K562 (cell line): ENCODE data around the gene EGFL7. TPM values are rescaled to one million over a fixed set of nuclear protein-coding genes. Genes with fewer than 3 reads are reported as not detected.

Experiments used
- BRCA1 ChIP-seq, 2 experiments: fragments of 450-650 bp in 1 of 2; sonication (generic) in 1 of 2; formaldehyde crosslinking in 1 of 2; IDR thresholded peaks; 2 replicates each; pipeline versions ENCODE4 v1.5.0 to v1.6.1; 2017 to 2020; ENCODE audit warnings: mild to moderate bottlenecking in 1 of 2, missing genetic modification reagents in 1 of 2
- CBX1 ChIP-seq: sonication (generic); IDR thresholded peaks from 2 replicates; pipeline ENCODE4 v1.6.1; 2016; ENCODE audit warnings: antibody characterized with exemption, low read depth, mild to moderate bottlenecking
- CTBP1 ChIP-seq: fragments of 450-650 bp; IDR thresholded peaks from 2 replicates; pipeline ENCODE4 v1.6.1; 2016; ENCODE audit warnings: borderline replicate concordance
- GABPB2 ChIP-seq: fragments of 250-450 bp; sonication (Bioruptor Pico); conservative IDR thresholded peaks from 2 replicates; pipeline ENCODE4 v1.5.1; 2021; ENCODE audit warnings: mild to moderate bottlenecking
- LARP7 ChIP-seq: fragments of 450-650 bp; IDR thresholded peaks from 2 replicates; pipeline ENCODE4 v1.6.1; 2016
- MYBL2 ChIP-seq, 2 experiments: fragments of 450-650 bp in 1 of 2; sonication (generic) in 1 of 2; formaldehyde crosslinking in 1 of 2; IDR thresholded peaks; 2 replicates each; pipeline versions ENCODE4 v1.6.1 to v1.8.1; 2017 to 2022; ENCODE audit warnings: borderline replicate concordance in 1 of 2, inconsistent platforms in 1 of 2, low read depth in 1 of 2, mild to moderate bottlenecking in 1 of 2, missing genetic modification reagents in 1 of 2, moderate library complexity in 1 of 2
- SMARCC2 ChIP-seq: fragments of 450-650 bp; IDR thresholded peaks from 2 replicates; pipeline ENCODE4 v1.6.1; 2017; ENCODE audit warnings: antibody characterized with exemption, moderate library complexity, mild to moderate bottlenecking, low read depth
- YY1 ChIP-seq, 3 experiments: IDR thresholded peaks; 2 replicates each; pipeline ENCODE4 v1.6.1; 2011; ENCODE audit warnings: low read length in 2 of 3, mild to moderate bottlenecking in 2 of 3, moderate library complexity in 2 of 3, borderline replicate concordance in 1 of 3, control low read depth in 1 of 3, low read depth in 1 of 3; ENCODE audit not compliant: insufficient read depth in 3 of 3, insufficient replicate concordance in 2 of 3, control insufficient read depth in 1 of 3, insufficient read length in 1 of 3; ENCODE audit errors: extremely low read depth in 1 of 3
- polyA plus RNA-seq, 8 experiments: library from polyadenylated mRNA; depleted of rRNA in 4 of 8; stranded (reverse) in 5 of 8; unstranded in 3 of 8; fragments of >200 nt; fragmentation: Nextera tagmentation in 2 of 8; fragmentation: Illumina TruSeq in 1 of 8; extraction: Ambion mirVana in 2 of 8; extraction: Trizol in 1 of 8; gene quantifications; 2 replicates each; pipeline versions ENCODE4 v1.2.1 to v1.2.3, GENCODE V29; 2011 to 2014; ENCODE audit warnings: inconsistent platforms in 1 of 8, missing spikeins in 1 of 8
- total RNA-seq, 7 experiments: library from RNA; depleted of rRNA in 6 of 7; stranded (reverse); fragments of >200 nt in 6 of 7; fragmentation: Illumina TruSeq in 2 of 7; extraction: Trizol in 2 of 7; gene quantifications; 2 replicates each; pipeline versions ENCODE4 v1.2.1 to v1.2.3, GENCODE V29; 2011 to 2021; ENCODE audit warnings: low replicate concordance in 1 of 7
- TF ChIP-seq, protein P1 (sequence below): fragments of 250-450 bp; sonication (Bioruptor Pico); IDR thresholded peaks from 2 replicates; pipeline ENCODE4 v1.8.0; 2022; ENCODE audit warnings: inconsistent platforms, mild to moderate bottlenecking, moderate library complexity, borderline replicate concordance
- TF ChIP-seq, protein P2 (sequence below), 2 experiments: fragments of 450-650 bp in 1 of 2; IDR thresholded peaks; 2 replicates each; pipeline ENCODE4 v1.6.1; 2011 to 2017; ENCODE audit warnings: low read depth in 2 of 2, antibody characterized with exemption in 1 of 2, borderline replicate concordance in 1 of 2, low read length in 1 of 2, mild to moderate bottlenecking in 1 of 2, mixed read lengths in 1 of 2; ENCODE audit not compliant: control insufficient read depth in 1 of 2
- TF ChIP-seq, protein P3 (sequence below): fragments of 250-450 bp; sonication (Bioruptor Pico); IDR thresholded peaks from 2 replicates; pipeline ENCODE4 v1.5.1; 2021; ENCODE audit warnings: mild to moderate bottlenecking
- TF ChIP-seq, protein P4 (sequence below), 2 experiments: IDR thresholded peaks; 2 replicates each; pipeline ENCODE4 v1.6.1; 2012; ENCODE audit warnings: improper control_type of control experiment in 2 of 2, low read depth in 2 of 2, low read length in 2 of 2, borderline replicate concordance in 1 of 2
- TF ChIP-seq, protein P5 (sequence below): fragments of 250-450 bp; sonication (Bioruptor Pico); IDR thresholded peaks from 2 replicates; pipeline ENCODE4 v1.8.0; 2021; ENCODE audit warnings: borderline replicate concordance, mild to moderate bottlenecking, moderate library complexity; ENCODE audit not compliant: poor library complexity, severe bottlenecking

EGFL7 gene
- total and polyA plus RNA-seq, 9 of the 15 experiments (the other 6 are each of a cell fraction or from before 2014, with no cell fraction given), result 1.5 to 286 (median 55.5) TPM

DNA sequence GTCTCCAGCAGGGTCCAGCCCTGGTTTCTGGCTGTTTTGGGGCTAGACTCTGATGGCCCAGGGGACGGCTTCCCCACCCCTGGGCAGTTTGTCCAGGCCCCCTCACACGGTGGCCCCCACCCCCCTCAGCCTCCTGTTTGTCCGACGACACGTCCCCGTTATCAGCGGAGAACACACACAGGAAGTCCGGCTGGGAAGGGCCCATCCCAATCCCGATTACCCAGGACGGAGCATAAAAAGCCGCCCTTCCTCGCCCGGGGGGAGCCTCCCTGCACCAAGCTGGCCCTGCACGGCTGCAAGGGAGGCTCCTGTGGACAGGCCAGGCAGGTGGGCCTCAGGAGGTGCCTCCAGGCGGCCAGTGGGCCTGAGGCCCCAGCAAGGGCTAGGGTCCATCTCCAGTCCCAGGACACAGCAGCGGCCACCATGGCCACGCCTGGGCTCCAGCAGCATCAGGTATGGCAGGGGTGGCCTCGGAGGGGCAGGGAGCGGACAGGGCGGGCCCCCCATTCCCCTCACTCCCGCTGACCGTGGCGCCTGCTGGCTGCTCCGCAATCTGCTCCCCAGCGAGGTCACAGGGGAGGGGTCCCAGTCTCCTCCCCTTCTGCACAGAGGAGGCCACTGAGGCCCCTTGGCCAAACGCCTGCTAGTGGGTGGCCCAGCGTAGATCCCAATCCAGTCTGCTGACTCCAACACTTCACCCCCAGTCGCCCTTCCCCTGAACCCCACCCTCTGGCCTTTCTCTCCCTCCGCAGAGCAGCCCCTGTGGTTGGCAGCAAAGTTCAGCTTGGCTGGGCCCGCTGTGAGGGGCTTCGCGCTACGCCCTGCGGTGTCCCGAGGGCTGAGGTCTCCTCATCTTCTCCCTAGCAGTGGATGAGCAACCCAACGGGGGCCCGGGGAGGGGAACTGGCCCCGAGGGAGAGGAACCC lies at the start of gene EGFL7 (continued):
- TF ChIP-seq, protein P1, sequence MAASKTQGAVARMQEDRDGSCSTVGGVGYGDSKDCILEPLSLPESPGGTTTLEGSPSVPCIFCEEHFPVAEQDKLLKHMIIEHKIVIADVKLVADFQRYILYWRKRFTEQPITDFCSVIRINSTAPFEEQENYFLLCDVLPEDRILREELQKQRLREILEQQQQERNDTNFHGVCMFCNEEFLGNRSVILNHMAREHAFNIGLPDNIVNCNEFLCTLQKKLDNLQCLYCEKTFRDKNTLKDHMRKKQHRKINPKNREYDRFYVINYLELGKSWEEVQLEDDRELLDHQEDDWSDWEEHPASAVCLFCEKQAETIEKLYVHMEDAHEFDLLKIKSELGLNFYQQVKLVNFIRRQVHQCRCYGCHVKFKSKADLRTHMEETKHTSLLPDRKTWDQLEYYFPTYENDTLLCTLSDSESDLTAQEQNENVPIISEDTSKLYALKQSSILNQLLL, result no peak
- TF ChIP-seq, protein P2, sequence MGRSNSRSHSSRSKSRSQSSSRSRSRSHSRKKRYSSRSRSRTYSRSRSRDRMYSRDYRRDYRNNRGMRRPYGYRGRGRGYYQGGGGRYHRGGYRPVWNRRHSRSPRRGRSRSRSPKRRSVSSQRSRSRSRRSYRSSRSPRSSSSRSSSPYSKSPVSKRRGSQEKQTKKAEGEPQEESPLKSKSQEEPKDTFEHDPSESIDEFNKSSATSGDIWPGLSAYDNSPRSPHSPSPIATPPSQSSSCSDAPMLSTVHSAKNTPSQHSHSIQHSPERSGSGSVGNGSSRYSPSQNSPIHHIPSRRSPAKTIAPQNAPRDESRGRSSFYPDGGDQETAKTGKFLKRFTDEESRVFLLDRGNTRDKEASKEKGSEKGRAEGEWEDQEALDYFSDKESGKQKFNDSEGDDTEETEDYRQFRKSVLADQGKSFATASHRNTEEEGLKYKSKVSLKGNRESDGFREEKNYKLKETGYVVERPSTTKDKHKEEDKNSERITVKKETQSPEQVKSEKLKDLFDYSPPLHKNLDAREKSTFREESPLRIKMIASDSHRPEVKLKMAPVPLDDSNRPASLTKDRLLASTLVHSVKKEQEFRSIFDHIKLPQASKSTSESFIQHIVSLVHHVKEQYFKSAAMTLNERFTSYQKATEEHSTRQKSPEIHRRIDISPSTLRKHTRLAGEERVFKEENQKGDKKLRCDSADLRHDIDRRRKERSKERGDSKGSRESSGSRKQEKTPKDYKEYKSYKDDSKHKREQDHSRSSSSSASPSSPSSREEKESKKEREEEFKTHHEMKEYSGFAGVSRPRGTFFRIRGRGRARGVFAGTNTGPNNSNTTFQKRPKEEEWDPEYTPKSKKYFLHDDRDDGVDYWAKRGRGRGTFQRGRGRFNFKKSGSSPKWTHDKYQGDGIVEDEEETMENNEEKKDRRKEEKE (IDR thresholded peaks at IDR 0.05; ENCODE audit: borderline replicate concordance in 1 of 2, control insufficient read depth in 1 of 2, low read depth in 2 of 2, low read length in 1 of 2), result no peak
- TF ChIP-seq MYBL2 (IDR thresholded peaks at IDR 0.05; ENCODE audit: low read depth), result no peak
- no peak for TF ChIP-seq MYBL2 (CRISPR knock-in tag; IDR thresholded peaks at IDR 0.05; ENCODE audit: borderline replicate concordance)
- TF ChIP-seq, protein P3, sequence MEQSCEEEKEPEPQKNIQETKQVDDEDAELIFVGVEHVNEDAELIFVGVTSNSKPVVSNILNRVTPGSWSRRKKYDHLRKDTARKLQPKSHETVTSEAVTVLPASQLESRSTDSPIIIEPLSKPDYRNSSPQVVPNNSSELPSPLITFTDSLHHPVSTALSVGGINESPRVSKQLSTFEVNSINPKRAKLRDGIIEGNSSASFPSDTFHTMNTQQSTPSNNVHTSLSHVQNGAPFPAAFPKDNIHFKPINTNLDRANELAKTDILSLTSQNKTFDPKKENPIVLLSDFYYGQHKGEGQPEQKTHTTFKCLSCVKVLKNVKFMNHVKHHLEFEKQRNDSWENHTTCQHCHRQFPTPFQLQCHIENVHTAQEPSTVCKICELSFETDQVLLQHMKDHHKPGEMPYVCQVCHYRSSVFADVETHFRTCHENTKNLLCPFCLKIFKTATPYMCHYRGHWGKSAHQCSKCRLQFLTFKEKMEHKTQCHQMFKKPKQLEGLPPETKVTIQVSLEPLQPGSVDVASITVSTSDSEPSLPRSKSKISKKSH (CRISPR knock-in tag), result no peak
- peak; percentile 76; the same call in 1 of the 2 replicates for TF ChIP-seq CTBP1
- TF ChIP-seq BRCA1 (IDR thresholded peaks at IDR 0.05), result no peak
- no peak for TF ChIP-seq BRCA1 (CRISPR knock-in tag; IDR thresholded peaks at IDR 0.05)
- TF ChIP-seq, protein P4, sequence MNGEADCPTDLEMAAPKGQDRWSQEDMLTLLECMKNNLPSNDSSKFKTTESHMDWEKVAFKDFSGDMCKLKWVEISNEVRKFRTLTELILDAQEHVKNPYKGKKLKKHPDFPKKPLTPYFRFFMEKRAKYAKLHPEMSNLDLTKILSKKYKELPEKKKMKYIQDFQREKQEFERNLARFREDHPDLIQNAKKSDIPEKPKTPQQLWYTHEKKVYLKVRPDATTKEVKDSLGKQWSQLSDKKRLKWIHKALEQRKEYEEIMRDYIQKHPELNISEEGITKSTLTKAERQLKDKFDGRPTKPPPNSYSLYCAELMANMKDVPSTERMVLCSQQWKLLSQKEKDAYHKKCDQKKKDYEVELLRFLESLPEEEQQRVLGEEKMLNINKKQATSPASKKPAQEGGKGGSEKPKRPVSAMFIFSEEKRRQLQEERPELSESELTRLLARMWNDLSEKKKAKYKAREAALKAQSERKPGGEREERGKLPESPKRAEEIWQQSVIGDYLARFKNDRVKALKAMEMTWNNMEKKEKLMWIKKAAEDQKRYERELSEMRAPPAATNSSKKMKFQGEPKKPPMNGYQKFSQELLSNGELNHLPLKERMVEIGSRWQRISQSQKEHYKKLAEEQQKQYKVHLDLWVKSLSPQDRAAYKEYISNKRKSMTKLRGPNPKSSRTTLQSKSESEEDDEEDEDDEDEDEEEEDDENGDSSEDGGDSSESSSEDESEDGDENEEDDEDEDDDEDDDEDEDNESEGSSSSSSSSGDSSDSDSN (IDR thresholded peaks at IDR 0.05; ENCODE audit: borderline replicate concordance in 1 of 2, low read depth in 2 of 2, low read length in 2 of 2), result peak in 1 of 2 experiments; percentile 92; a peak in 2 of 4 replicates
- peak; percentile 31; the same call in 1 of the 2 replicates for TF ChIP-seq CBX1
- TF ChIP-seq YY1 (IDR thresholded peaks at IDR 0.05; ENCODE audit: borderline replicate concordance in 1 of 3, control insufficient read depth in 1 of 3, extremely low read depth in 1 of 3, insufficient read depth in 3 of 3, insufficient read length in 1 of 3, insufficient replicate concordance in 2 of 3, low read depth in 1 of 3, low read length in 2 of 3), result peak in 2 of 3 experiments; percentile 15 to 52
- peak; percentile 74 for TF ChIP-seq SMARCC2
- TF ChIP-seq, protein P5, sequence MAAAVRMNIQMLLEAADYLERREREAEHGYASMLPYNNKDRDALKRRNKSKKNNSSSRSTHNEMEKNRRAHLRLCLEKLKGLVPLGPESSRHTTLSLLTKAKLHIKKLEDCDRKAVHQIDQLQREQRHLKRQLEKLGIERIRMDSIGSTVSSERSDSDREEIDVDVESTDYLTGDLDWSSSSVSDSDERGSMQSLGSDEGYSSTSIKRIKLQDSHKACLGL (CRISPR knock-in tag), result no peak
- TF ChIP-seq LARP7, result no peak
- no peak for TF ChIP-seq GABPB2 (CRISPR knock-in tag)
